ENCODE measurements around the gene PLEKHA7.
"Not testable (repeated sequence)": the region's sequence is repeated elsewhere in the genome, so short reads cannot be mapped to it uniquely, and the experiment has no call there.

The PLEKHA7 gene

DNA sequence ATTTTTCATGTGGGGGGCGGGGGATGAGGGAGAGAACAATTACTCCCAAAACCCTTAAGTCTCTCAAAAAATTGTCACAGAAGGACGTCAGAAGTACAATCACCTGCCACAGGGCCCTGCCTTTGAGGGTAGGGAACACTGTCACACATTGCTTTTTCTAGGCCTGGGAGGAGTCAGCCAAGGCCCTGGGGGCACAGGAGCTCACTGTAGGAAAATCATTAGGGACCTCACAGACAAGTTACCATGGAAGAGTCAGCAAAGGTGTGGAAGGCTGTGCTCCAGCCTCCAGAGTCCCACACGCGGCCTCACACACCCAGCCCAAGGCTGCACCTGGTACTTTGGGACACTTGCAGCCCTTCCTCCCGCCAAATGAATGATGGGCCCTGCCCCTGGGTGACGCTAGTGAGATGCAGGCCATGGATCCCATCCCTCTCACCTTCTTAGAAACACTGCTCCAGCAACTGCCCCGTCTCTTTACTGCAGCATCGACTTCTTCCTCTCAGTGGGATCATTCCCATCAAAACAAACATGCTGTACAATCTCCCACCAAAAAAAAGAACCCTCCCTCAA, 3.3 kb downstream of the PLEKHA7 start:
- no peak for DNase-seq

DNA sequence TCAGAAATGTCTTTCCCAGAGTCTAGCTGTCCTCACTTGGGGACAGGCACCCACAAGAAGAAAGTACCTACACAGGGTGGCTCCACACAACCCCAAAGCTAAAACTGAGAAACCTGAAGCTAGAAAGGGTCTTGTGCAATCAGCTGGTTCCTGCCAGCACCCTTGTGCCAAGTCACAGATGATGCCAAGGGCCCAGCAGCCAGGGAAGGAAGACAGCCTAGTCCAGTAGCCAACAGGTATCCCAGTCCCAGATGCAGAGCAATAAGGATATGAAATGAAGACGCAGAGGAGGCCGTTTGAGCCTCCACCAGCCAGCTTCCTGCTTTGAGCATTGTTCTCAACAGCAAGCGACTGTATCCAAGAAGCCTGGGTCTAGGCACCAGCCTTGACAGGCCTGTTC, 6.1 kb downstream of the PLEKHA7 start:
- DNase-seq: no peak

DNA sequence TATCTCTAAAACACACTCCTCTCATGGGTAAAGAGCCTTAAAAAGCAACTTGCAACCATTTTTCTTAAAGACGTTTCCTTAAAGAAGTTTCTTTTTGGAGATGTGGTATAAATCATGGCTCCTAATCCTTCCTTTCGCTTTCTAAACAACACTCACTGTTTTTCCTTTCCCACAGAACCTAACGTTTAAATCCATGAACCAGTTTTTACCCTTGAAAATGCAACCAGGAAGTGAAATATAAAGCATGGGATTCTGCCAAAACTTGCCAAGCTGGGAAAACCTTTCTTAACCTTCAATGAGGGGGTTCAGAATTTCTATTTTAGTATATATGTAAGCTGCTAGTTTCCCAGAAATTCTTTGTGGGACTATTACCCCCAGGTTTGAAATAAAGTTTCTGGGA, 8.6 kb downstream of the PLEKHA7 start:
- no peak for DNase-seq

DNA sequence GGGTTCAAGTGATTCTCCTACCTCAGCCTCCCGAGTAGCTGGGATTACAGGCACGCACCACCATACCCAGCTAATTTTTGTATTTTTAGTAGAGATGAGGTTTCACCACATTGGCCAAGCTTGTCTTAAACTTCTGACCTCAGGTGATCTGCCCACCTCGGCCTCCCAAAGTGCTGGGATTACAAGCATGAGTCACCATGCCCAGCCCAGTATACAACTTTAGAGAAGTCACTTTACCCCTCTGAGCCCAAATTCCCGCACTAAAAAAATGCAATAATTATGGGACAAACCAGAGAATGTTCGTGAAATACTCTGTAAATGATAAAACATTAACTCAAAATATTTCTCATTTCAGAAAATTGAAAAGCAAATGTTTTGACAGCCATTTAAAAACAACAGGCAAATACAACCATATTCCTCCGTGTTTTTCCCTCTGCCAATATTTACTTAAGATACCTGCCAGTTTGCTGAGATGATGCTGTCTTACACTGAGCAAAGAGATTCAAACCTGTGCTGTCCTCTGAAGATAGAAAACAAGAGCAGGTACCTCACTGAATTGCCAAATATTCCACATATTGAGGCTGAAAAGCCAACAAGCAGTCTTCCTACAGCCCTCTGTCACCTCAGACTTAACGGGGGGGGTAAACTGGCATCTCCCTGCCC, 9.6 kb downstream of the PLEKHA7 start:
- DNase-seq: no peak

DNA sequence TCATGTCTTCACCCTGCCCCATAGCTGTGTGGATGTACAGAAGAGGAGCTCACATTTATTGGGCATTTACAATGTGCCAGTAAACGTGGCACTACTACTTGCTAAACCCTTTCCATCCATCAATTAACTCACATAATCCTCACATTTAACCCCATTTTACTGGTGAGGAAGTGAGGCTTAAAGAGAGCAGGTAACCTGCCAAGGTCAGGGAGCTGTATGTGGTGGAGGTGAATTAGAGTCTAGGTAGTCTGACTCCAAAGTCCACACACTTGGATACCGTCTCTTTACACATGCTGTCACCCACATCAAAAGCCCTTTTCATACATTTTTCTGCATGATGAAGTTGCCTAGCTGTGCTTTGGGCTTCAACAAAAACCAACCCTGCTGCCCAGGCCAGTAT, 10.8 kb downstream of the PLEKHA7 start:
- DNase-seq: no peak

DNA sequence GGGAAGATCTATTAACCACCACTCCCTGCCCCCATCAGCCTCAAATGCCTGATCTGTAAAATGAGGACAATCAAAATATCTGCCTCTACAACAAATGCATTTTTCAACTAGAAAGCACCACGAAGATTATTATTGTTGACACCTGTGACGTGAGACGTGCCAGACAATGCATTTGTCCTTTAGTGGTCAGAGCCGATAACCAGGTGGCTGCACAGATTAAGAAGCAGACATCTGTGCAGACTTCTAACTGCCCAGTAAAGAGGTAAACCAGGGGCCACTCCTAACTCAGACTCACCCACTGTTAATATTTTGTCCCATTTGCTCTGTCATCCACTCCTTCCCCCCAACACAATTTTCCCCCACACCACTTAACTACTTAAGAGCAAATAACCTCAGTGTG, 11.7 kb downstream of the PLEKHA7 start:
- no peak for DNase-seq

DNA sequence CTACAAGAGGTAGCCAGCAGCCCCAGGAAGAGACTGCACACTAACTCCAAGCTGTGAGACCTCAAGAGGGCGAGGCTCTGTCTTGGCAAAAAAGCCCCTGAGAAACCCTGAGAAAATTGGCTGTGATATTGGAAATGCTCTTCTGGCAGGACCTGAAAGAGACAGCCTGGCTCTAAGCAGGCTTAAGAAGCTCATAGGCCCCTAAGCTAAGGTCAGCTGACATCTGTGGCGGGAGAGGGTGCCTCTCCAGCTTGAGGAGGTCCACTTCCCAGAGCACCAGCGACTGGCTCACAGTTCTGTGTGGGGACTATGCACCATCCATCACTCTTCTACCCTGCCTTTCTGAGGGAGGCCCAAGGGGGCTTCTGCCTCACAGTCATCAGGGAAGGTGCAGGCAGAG, 12.4 kb downstream of the PLEKHA7 start:
- no peak for DNase-seq

DNA sequence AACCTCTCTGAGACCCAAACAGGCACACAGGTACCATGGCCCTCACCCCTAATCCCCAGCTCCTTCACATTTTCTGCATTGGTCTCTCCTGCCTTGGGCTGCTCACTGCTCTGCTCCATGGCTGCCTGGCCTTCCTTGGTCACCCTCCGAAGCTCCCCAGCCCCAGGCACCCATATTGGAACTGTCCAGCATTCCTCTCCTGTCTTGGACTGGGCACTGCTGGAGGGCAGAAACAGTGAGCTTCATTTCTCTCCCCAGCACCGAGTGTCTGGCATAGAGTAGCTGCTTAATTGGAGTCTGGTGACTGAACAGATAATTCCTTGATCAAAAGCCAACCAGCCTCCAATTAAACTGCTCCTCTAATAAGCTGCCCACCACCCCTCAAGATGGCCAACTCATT, 13.2 kb downstream of the PLEKHA7 start:
- no peak for DNase-seq

DNA sequence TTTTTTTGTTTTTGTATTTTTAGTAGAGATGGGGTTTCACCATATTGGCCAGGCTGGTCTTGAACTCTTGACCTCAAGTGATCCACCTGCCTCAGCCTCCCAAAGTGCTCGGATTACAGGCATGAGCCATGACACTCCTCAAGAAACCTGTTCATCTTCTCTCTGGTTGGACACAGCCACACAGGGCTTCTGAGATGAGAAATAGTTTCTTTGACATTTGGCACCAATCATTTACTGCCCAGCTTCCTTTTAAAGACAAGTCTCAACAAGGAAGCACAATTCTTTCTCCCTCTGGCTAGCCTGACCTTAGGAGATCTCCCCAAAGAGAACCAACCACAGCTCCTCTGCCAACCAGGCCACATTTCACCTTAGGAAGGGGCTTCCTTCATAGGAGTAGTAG, 14.0 kb downstream of the PLEKHA7 start:
- DNase-seq: not testable (repeated sequence)

DNA sequence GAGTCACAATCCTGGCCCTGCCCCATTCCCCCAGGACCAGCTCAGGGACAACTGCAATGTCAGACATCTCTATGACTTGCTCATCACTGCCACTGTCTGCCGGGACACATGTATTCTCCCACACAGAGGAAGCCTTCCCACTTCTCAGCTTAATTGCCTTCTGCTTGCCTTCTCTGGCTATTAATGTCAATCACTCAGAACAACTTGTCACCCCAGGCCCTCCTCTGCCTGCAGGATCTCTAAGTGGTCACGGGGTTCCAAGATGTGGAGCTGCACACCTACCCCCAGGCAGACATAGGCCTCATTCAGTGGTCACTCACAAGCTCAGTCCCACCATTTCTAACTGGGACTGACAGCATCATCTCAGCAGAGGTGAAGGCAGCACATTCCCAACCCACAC, 15.1 kb downstream of the PLEKHA7 start:
- no peak for DNase-seq

DNA sequence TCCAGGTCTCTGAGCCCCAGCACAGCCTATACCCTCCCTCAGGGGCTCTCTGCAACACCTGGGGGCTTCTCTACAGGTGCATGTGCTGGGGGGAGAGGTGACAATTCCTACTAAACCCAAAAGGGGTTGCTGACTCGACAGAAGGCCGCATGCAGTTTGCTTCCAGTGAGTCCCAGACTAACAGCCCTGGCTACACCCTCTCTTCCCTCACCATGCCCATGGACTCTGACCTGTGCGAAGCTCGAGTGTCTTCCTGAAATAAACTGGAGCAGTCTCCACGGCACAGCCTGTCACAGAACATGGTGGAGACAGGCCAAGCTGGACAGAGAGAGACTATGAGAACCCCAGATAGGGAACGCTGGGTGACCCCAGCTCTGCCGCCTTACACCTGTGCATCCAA, 16.6 kb downstream of the PLEKHA7 start:
- no peak for DNase-seq

DNA sequence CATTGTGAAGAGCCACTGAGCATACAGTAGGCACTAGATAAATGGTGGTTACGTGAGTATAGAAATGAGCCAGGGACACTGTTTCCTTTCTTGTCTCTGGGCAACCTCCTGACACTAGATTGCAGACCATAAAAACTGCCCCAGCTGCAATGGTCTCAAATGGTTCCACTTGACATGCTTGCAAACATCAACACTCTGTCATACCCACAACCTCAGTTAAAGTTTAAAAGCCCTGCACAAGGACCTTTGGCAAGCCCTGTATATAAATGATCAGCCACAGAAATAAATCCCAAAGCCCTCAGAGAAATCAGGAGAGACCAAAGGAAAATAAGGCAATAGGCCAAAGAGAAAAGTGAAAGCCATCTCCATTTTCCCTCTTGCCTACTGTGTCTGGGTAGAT, 20.7 kb downstream of the PLEKHA7 start:
- peak; percentile 68 for DNase-seq

DNA sequence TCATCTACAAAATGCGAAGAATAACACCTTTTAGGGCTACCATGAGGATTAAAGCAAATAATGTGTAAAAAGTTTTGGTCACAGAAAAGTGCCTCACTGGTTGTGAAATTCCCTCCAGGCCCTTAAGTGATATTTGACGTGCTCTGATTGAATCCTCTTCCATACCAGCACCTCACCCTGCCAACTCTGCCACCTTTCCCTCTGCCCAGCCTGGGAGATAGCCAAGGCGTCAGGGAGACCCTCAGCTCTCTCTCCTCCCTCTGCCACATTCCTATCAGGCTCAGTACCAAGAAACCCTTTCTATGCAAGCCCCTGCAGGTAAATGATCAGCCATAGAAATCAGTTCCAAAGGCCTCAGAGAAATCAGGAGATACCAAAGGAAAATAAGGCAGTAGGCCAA, 21.4 kb downstream of the PLEKHA7 start:
- DNase-seq: no peak

DNA sequence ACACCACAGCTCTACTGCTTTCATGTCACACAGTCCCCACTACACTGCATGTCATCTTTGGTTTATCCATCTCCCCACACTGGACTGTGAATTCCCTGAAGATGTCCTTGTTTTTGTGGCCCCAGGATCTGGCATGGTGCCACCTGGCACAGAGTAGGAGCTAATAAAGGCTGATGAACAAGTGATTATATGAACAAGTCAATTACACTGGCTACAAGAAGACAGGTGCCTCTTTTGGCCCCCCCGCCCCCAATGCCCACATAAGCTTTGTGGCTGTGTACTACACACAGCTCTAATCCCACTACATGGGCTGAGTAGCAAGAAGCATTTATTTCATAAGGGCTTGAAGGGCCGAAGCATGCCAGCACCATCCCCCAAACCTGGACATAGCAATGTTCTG, 24.7 kb downstream of the PLEKHA7 start:
- DNase-seq: peak; percentile 64

DNA sequence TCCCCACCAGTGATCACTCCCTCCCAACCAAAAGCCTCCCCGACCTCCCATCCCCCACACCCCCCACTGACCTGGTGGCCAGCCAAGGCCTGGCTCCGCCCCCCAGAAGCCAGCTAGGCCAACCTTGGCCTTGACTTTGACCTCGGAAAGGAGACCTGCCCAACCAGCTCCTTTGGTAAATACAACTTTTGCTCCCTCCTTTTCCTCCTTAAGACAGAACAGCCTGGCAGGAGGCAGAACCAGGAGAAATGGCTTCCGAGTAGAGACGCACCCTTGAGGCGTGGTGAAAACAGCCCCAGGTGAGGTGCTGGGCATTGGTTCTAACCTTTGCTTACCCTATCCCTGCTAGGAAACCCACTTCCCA, 27.0 kb downstream of the PLEKHA7 start:
- no peak for DNase-seq

DNA sequence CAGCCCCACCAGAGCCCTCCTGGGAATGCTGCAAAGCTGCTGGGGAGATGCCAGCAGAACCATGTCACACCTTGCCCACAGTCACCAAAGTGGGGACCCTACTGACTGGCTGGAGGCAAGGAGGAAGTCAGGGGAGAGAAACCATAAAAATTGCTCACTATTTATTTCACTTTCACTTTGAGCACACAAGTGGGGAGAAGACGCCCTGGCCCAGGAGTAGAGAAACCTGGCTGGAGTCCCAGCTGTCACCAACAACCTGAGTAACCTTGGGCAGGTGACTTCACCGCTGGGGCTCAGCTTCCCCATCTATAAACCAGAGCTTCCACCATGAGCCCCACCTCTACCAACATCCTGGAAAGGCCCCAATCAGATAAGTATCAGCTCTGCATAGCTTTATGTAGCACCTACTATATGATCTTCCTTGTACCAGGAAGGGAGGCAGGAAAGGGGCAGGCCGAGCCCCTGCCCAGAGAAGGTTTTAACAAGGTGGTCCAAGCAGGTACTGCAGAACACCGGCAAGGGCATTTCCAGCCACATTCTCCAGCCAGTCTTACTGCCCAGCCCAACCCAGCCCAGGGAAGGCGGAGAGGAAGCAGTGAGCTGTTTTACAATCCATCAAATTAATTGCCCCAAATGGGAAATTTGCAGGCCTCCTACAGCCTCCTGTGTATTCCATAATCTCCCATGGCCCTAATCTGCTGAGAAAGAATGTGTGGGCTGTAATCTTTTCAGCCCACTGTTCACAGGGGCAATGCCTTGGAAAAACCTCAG, 27.6 kb downstream of the PLEKHA7 start:
- peak; percentile 78 for DNase-seq

DNA sequence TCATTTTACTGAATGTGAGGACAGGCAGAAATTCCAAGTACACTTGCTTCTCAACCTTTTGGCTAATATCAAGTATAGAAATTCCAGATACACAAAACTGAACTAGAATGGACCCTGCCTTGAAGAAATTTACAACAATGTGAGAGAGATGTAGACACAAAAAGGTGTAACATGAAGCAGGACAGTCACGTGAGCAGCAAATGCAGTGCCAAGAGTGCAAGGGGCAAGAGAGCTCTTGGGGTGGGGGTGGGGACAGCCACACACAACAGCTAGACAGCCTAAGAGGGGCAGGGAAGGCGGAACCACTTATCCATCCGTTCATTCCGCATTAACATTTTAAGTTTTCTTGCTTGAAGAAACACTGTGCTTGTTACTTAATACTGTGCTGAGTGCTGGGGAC, 28.9 kb downstream of the PLEKHA7 start:
- peak; percentile 59 for DNase-seq

DNA sequence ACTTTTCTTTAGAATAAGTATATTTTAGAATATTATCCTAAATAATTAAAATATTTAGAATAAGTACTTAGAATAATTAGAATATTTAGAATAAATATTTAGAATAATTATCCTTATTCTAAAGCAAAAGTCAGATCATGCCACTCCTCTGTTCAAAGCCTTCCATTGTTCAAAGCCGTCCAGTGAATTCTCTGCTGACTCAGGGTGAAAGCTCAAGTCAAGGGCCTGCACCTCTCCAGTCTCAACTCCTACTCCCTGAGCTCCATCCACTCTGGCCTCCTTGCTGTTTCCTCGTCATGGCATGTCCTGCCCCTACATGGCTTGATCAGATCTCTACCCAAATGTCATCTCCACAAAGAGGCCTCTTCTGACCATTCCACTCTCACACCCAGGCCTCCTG, 30.0 kb downstream of the PLEKHA7 start:
- DNase-seq: no peak

DNA sequence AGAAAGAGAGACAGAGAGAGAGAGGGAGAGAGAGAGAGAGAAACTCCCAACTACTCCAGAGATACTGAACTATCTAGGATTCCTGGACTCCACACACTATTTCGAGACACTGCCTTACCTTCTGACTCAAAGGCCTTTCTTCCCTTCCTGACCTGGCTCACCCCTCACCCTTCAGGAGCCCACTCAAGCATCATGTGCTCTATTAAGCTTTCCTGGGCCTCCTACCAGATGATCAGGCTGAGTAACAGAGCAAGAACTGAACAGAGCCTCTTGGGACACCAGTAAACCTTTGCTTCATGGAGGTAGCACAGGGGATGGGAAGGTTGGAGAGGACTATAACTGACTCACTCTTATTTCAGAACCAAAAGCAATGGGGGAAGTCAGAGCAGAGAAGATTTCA, 31.4 kb downstream of the PLEKHA7 start:
- no peak for DNase-seq

DNA sequence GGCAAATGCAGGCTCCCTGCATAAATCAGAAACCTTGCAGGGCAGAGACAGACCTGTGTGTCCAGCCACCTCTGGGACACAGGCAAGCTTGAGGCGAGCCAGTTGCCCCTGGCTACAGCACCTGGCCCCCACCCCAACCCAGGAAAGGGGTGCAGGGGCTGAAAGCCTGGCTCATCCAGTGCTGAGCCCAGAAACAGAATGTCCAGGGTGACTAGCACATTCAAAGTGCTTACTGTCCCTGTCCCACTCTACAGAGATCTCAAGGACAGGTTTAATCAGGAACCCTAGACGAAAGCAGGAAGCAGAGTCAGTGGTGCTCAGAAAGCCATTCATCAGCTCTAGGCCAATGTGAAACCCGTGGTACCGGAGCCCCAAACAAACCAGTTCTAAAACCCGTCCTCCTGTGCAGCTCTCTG, 31.9 kb downstream of the PLEKHA7 start:
- DNase-seq: no peak

DNA sequence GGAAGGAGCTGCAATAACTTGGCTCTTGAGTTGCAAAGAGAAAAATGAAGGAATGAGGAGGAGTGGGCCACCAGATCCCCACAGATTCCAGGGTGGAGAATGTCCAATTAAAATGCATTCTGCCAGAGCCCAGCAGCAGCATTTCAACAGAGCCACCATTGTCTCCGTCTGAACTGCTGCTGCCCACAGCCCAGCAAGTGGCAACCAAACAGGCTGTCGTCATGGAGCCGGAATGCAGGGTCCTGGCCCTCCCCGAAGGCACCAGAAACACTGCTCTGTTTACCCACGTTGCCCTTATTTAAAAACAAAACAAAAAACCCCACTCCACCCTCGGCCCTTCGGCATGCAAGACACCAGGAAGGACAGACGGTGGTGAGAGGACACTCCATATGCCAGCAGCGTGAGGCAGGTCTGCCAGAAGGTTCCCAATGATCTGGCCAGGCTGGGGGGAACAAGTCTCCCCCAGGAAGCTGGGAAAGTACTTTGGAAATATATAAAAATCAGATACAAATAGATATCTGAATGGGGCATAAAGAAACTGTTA, 32.5 kb downstream of the PLEKHA7 start:
- no peak for DNase-seq

DNA sequence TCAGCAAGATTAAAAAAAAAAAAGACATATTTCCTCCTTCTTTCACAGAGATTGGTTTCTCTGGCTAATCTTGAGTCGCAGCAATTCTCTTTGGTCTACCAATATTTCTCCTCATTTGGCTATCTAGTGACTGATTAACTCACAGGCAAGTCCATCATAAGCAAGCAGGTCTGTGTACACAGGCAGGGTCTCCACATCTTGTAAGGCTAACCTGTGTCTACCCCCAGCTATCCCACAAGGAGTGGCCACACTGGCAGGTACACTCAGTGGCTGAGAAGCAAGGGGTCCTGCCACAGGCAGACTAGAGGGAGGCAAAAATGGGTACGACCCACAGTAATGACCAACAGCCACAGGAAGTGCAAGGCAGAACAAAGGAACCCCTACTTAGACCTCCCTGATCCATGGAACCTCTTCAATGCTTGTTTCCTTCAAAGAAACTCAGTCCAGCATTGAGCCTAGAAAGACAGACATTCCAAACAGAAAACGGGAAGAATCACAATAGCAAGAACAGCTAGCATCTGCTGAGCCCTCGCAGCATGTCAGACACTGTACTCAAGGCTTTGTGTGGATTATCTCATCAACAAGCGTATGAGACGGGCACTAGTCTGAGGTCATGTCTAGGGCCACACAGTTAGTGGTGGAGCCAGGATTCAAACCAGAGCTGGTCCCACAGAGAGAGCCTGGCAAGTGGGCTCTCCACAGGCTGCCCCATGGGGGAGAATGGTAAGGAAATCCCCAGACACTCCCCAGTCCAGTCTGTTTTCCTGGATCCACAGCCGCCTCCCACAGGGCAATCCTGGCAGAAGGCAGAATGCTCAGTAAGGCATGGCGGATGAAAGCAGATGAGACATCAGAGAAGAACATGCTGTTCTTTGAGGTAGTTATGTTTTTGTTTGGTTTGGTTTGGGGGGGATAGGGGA, 34.3 kb downstream of the PLEKHA7 start:
- no peak for DNase-seq

DNA sequence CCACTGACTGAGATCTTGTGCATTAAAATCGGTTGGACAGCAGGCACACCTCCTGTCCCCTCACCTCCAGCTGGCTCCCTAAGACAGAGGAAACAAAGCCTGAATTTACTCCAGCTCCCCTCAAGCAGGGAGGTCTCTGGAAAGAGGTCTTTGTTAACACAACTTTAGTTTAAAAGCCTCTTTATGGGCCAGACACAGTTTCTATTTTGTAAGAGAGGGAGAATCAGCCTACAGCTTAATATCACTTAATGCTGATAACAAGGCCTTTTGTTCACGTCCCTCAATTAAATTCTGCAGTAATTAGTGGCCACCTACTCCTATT, 36.3 kb downstream of the PLEKHA7 start:
- no peak for DNase-seq

Data from DMS79 (cell line).